ENCODE measurements around the gene CCR5AS.

- TF ChIP-seq POLR2A (IDR thresholded peaks at IDR 0.05) = no peak
- TF ChIP-seq CTCF (IDR thresholded peaks at IDR 0.05 in 8 of 11, conservative IDR thresholded peaks at IDR 0.05 in 3 of 11) = no peak
Measured at GRCh38 chr3:46358466-46358865, 48.4 kb downstream of the CCR5AS start.

Measured in spleen (tissue), 7 donors.